A549 (cell line): ENCODE data around the gene ROR2. TPM values are rescaled to one million over a fixed set of nuclear protein-coding genes. Genes with fewer than 3 reads are reported as not detected.

Source experiments
- ATAC-seq, 2 experiments: fragments of 200-7000 bp in 1 of 2; fragments of >200 bp in 1 of 2; cut with Nextera tagmentation in 1 of 2; cut with Tn5 transposase in 1 of 2; 3 replicates each; pipeline versions ENCODE4 v1.8.0 to v1.9.1; 2018 to 2020; ENCODE audit warnings: mild to moderate bottlenecking in 1 of 2, moderate library complexity in 1 of 2
- CTCF ChIA-PET: fragments of 300-600 bp; sonication (Branson Sonifier 250); formaldehyde crosslinking; extraction: SDS; loops from one replicate; lab custom pipeline; 2021; ENCODE audit warnings: antibody characterized with exemption, inconsistent platforms; lab: Yijun Ruan, JAX
- POLR2A ChIA-PET: fragments of 350-600 bp; formaldehyde crosslinking; extraction: SDS; loops from one replicate; lab custom pipeline; 2021; ENCODE audit warnings: antibody characterized with exemption, inconsistent platforms; lab: Yijun Ruan, JAX
- DNase-seq, 2 experiments: peaks; one replicate each; pipeline versions ENCODE4 v3.0.0 to v3.0.0-alpha.2; 2011 to 2016; ENCODE audit warnings: low read depth in 1 of 2, low spot score in 1 of 2
- FAIRE-seq: peaks from 2 replicates; lab custom pipeline; 2011; peaks lifted over from hg19 to GRCh38; lab: Jason Lieb, UNC
- H3K27ac ChIP-seq, 2 experiments: fragments of >200 bp; sonication (Bioruptor Twin); formaldehyde crosslinking; 3 replicates each; pipeline ENCODE4 v1.5.1; 2016 to 2017
- H3K4me1 ChIP-seq: fragments of >200 bp; sonication (Bioruptor Twin); formaldehyde crosslinking; 3 replicates; pipeline ENCODE4 v1.6.1; 2016
- H3K4me2 ChIP-seq: fragments of >200 bp; sonication (Bioruptor Twin); formaldehyde crosslinking; 3 replicates; pipeline ENCODE4 v1.6.1; 2016
- H3K4me3 ChIP-seq: fragments of >200 bp; sonication (Bioruptor Twin); formaldehyde crosslinking; 3 replicates; pipeline ENCODE4 v1.5.1; 2016
- H3K9me3 ChIP-seq: fragments of >200 bp; sonication (Bioruptor Twin); formaldehyde crosslinking; 3 replicates; pipeline ENCODE4 v1.6.1; 2016
- CBX2 ChIP-seq: fragments of 200-600 bp; sonication (generic); IDR thresholded peaks from 2 replicates; pipeline ENCODE4 v1.6.1; 2016; ENCODE audit warnings: low read depth, mild to moderate bottlenecking, borderline replicate concordance
- CBX8 ChIP-seq: fragments of 200-600 bp; sonication (generic); IDR thresholded peaks from 2 replicates; pipeline ENCODE4 v1.6.1; 2016
- CHD4 ChIP-seq: fragments of 200-600 bp; sonication (generic); IDR thresholded peaks from 2 replicates; pipeline ENCODE4 v1.6.1; 2016; ENCODE audit warnings: antibody characterized with exemption, mild to moderate bottlenecking, borderline replicate concordance
- HOXA7 ChIP-seq: fragments of 250-450 bp; sonication (Bioruptor Pico); IDR thresholded peaks from 2 replicates; pipeline ENCODE4 v1.5.0; 2020; ENCODE audit warnings: mild to moderate bottlenecking, moderate library complexity
- HOXB13 ChIP-seq: fragments of 250-450 bp; sonication (Bioruptor Pico); IDR thresholded peaks from 2 replicates; pipeline ENCODE4 v1.5.0; 2020; ENCODE audit warnings: low read depth, mild to moderate bottlenecking, moderate library complexity
- JUN ChIP-seq, 2 experiments: fragments of >200 bp; sonication (Bioruptor Twin); formaldehyde crosslinking; IDR thresholded peaks; 2 replicates in 1 of 2; 3 replicates in 1 of 2; pipeline ENCODE4 v1.6.1; 2016 to 2017
- KDM5A ChIP-seq: fragments of 200-600 bp; sonication (generic); IDR thresholded peaks from 2 replicates; pipeline ENCODE4 v1.6.1; 2016; ENCODE audit warnings: antibody characterized with exemption, mild to moderate bottlenecking
- MAZ ChIP-seq: fragments of 150-350 bp; IDR thresholded peaks from 2 replicates; pipeline ENCODE4 v1.6.1; 2014; ENCODE audit warnings: antibody characterized with exemption, low read depth, low read length, borderline replicate concordance
- NFE2L2 ChIP-seq: fragments of 150-350 bp; conservative IDR thresholded peaks from 2 replicates; pipeline ENCODE4 v1.6.1; 2014; ENCODE audit warnings: low read length
- PHF8 ChIP-seq: fragments of 200-600 bp; sonication (generic); IDR thresholded peaks from 2 replicates; pipeline ENCODE4 v1.6.1; 2016; ENCODE audit warnings: low read depth, mild to moderate bottlenecking, antibody characterized with exemption, moderate library complexity, borderline replicate concordance
- SMC3 ChIP-seq: fragments of >200 bp; sonication (Bioruptor Twin); formaldehyde crosslinking; IDR thresholded peaks from 3 replicates; pipeline ENCODE4 v1.6.1; 2018; ENCODE audit warnings: inconsistent platforms
- TFCP2L1 ChIP-seq: fragments of 250-450 bp; sonication (Bioruptor Pico); IDR thresholded peaks from 2 replicates; pipeline ENCODE4 v1.5.0; 2021; ENCODE audit warnings: mild to moderate bottlenecking
- ZC3H11A ChIP-seq: fragments of 450-650 bp; IDR thresholded peaks from 2 replicates; pipeline ENCODE4 v1.6.1; 2014; ENCODE audit warnings: antibody characterized with exemption, mild to moderate bottlenecking
- ZNF302 ChIP-seq: fragments of 250-450 bp; sonication (Bioruptor Pico); IDR thresholded peaks from 2 replicates; pipeline ENCODE4 v1.9.0; 2021; ENCODE audit warnings: inconsistent platforms, mild to moderate bottlenecking, moderate library complexity
- WGBS: methylation state at CpG from one replicate; pipeline ENCODE4 v1.1.6; 2017; ENCODE audit errors: missing lambda C conversion rate; 5-methylcytosine and 5-hydroxymethylcytosine counted together
- polyA plus RNA-seq, 4 experiments: library from polyadenylated mRNA; depleted of rRNA in 3 of 4; stranded (reverse); fragments of >200 nt; fragmentation: RNase III in 1 of 4; extraction: RNeasy Plus Mini Kit Qiagen cat#74134 plus additional on column Dnase treatment in 1 of 4; gene quantifications; 2 replicates in 3 of 4; 3 replicates in 1 of 4; pipeline ENCODE4 v1.2.3, GENCODE V29; 2011 to 2017
- TF ChIP-seq, protein P1 (sequence below): IDR thresholded peaks from 2 replicates; pipeline ENCODE4 v1.6.1; 2012; ENCODE audit warnings: low read depth, borderline replicate concordance
- TF ChIP-seq, protein P2 (sequence below): IDR thresholded peaks from 2 replicates; pipeline ENCODE4 v1.6.1; 2012
- TF ChIP-seq, protein P3 (sequence below): fragments of >200 bp; sonication (Bioruptor Twin); formaldehyde crosslinking; IDR thresholded peaks from 2 replicates; pipeline ENCODE4 v1.6.1; 2016
- TF ChIP-seq, protein P4 (sequence below): fragments of 150-350 bp; IDR thresholded peaks from 2 replicates; pipeline ENCODE4 v1.6.1; 2014; ENCODE audit warnings: low read depth, mild to moderate bottlenecking, low read length
- TF ChIP-seq, protein P5 (sequence below): fragments of 200-600 bp; sonication (generic); IDR thresholded peaks from 2 replicates; pipeline ENCODE4 v1.6.1; 2016; ENCODE audit warnings: antibody characterized with exemption, mild to moderate bottlenecking, moderate library complexity

Gene ROR2
- polyA plus RNA-seq, 2 of the 4 experiments (the other 2 are of a cell fraction): 0.12 to 0.53 TPM

DNA sequence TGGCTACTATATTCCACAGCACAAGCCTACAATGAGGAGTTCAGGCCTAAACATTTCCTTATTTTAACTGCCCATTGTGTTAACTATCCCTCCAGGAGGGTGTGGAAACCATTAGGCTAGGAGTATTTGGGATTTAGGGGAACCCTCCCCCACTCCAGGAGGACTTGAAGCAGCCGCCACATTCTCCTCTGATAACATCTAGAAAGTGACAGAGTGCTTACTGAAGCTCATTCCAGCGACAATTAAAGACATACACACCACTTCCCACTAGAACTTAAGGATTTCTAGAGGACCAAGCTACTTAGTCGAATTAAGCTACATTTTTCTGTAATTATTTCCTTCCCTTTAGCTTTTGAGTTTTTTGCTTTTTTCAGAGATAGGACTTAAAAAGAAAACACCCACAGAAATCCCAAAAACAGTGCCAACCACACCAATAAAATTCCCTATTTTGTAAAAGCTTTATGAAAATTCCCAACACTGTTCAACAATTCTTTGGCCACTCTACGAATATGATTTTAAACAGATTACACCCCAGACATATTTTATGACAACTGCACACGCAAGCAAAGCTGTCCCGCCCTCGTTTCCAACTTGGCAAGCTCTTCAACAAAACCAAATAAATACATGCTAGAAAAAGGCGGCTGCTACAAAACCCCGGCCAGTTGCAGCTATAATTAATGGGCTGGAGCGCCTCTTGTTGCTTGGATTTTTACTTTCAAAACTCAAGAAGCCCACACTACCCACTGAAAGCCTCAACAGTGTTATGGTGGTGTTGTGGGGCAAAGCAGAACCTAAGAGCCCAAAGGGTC, 4.5 kb downstream of the ROR2 start (continued):
- TF ChIP-seq MAZ (no peak), CHD4 (no peak)

DNA sequence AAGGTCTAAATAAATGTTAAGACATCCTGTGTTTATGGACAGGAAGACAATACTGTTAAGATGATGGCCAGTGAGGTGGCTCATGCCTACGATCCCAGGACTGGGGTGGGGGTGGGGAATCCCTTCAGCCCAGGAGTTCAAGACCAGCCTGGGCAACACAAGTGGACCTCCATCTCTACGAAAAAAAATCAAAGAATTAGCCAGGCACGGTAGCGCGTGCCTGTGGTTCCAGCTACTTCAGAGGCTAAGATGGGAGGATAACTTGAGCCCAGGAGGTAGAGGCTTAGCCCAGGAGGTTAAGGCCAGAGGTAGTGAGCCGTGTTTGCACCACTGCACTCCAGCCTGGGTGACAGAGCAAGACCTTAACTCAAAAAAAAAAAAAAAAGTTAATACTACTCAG, 5.3 kb downstream of the ROR2 start:
- no peak for DNase-seq
- no peaks in the 10 kb centered on the region for H3K9me3 ChIP-seq
- TF ChIP-seq PHF8 (no peak), ZNF302 (CRISPR knock-in tag) (no peak)
- TF ChIP-seq, all 56 proteins: peak for 0
- ChIA-PET CTCF (interaction anchor here (0.6 to 5.6 kb wide), 7 partner anchors 10 to 215 kb away, joined by 3 to 42 read pairs (median 3); no protein-coding TSS in a partner anchor), POLR2A (no interaction called here)
- ATAC-seq (no peak), FAIRE-seq (no peak)
- Histone ChIP-seq H3K4me3 (no peak overlapping the region), H3K4me2 (no peak overlapping the region), H3K27ac (no peak overlapping the region), H3K4me1 (peaks cover 5% of the 10 kb centered on the region; the same call in 1 of the 3 replicates)
- 49% methylated on average over 6 of the region's 6 CpGs for WGBS

DNA sequence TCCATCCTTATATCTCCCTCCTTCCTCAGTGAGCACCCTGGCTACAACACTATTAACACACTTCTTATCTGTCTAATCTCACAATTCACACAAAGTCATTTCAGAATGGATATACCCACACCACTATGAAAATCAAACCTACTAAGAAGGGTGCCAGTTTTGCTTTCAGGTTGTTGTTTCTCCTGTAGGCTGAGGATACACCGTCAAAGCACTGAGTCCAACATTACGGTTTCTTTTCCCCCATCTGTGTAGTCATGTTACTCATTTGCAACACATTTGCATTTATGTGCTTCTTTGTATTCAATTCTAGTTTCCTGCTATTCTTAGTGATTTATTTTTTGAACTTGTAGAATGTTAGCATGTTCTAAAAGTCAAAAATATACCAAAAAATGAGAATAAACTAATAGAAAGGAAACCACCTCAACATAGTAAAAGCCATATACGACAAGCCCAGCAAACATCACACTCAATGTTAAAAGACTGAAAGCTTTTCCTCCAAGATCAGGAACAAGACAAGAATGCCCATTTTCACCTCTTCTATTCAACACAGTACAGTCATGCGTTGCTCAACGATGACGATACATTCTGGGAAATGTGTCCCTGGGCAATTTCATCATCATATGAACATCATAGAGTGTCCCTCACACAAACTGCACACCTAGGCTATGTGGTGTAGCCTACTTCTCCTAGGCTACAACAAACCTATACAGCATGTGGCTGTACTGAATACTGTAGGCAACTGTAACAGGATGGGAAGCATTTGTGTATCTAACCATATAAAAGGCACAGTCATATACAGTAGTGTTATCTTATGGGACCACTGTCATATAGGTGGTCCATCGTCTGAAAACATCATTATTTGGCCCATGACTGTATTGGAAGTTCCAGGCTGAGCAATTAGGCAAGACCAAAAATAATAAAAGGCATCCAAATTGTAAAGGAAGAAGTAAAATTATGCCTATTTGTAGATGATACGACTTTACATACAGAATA, 6.3 kb downstream of the ROR2 start:
- ATAC-seq (no peak), FAIRE-seq (no peak), DNase-seq (no peak)
- POLR2A ChIA-PET: no interaction called here
- Histone ChIP-seq H3K4me3 (no peak overlapping the region), H3K9me3 (no peaks in the 10 kb centered on the region), H3K4me1 (no peaks in the 10 kb centered on the region), H3K27ac (no peak overlapping the region), H3K4me2 (no peak overlapping the region)
- WGBS: 35% methylated on average over 8 of the region's 8 CpGs
- TF ChIP-seq JUN (IDR thresholded peaks at IDR 0.05) (no peak), KDM5A (no peak), CBX2 (no peak), CBX8 (no peak), HOXB13 (no peak), NFE2L2 (no peak)
- TF ChIP-seq, protein P1, sequence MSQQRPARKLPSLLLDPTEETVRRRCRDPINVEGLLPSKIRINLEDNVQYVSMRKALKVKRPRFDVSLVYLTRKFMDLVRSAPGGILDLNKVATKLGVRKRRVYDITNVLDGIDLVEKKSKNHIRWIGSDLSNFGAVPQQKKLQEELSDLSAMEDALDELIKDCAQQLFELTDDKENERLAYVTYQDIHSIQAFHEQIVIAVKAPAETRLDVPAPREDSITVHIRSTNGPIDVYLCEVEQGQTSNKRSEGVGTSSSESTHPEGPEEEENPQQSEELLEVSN: no peak
- TF ChIP-seq, protein P2, sequence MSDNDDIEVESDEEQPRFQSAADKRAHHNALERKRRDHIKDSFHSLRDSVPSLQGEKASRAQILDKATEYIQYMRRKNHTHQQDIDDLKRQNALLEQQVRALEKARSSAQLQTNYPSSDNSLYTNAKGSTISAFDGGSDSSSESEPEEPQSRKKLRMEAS: no peak
- TF ChIP-seq, protein P3, sequence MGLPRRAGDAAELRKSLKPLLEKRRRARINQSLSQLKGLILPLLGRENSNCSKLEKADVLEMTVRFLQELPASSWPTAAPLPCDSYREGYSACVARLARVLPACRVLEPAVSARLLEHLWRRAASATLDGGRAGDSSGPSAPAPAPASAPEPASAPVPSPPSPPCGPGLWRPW: no peak
- CTCF ChIA-PET: interaction anchor here (0.7 to 5.6 kb wide), 2 partner anchors 11 to 21 kb away, joined by 3 to 42 read pairs; no protein-coding TSS in a partner anchor

DNA sequence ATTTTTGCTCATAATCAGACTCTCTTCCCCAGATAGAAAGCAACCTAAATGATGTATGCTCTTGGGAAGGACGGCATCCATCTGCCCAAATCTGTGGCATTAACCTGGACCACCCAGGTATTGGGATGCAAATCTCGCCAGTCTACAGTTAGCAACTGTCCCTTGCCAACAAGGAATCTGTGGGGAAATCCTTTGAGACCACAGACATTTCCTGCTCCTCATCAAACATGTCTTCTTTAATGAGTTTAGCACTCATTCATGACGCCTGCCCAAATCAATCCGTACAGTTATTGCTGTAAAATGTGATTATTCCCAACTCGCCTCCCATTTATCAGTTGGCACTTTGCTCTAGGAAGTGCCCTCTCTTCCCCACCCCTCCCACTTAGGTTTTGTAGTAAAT, 7.8 kb downstream of the ROR2 start:
- FAIRE-seq: no peak
- WGBS: 35% methylated on average over 5 of the region's 5 CpGs
- H3K4me3 ChIP-seq: no peak overlapping the region
- no peak for DNase-seq
- no peaks in the 10 kb centered on the region for H3K9me3 ChIP-seq
- TF ChIP-seq HOXA7 (CRISPR knock-in tag): no peak
- TF ChIP-seq, protein P4, sequence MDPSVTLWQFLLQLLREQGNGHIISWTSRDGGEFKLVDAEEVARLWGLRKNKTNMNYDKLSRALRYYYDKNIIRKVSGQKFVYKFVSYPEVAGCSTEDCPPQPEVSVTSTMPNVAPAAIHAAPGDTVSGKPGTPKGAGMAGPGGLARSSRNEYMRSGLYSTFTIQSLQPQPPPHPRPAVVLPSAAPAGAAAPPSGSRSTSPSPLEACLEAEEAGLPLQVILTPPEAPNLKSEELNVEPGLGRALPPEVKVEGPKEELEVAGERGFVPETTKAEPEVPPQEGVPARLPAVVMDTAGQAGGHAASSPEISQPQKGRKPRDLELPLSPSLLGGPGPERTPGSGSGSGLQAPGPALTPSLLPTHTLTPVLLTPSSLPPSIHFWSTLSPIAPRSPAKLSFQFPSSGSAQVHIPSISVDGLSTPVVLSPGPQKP: no peak
- TF ChIP-seq ZC3H11A: no peak
- TF ChIP-seq TFCP2L1 (CRISPR knock-in tag): no peak
- TF ChIP-seq, protein P5, sequence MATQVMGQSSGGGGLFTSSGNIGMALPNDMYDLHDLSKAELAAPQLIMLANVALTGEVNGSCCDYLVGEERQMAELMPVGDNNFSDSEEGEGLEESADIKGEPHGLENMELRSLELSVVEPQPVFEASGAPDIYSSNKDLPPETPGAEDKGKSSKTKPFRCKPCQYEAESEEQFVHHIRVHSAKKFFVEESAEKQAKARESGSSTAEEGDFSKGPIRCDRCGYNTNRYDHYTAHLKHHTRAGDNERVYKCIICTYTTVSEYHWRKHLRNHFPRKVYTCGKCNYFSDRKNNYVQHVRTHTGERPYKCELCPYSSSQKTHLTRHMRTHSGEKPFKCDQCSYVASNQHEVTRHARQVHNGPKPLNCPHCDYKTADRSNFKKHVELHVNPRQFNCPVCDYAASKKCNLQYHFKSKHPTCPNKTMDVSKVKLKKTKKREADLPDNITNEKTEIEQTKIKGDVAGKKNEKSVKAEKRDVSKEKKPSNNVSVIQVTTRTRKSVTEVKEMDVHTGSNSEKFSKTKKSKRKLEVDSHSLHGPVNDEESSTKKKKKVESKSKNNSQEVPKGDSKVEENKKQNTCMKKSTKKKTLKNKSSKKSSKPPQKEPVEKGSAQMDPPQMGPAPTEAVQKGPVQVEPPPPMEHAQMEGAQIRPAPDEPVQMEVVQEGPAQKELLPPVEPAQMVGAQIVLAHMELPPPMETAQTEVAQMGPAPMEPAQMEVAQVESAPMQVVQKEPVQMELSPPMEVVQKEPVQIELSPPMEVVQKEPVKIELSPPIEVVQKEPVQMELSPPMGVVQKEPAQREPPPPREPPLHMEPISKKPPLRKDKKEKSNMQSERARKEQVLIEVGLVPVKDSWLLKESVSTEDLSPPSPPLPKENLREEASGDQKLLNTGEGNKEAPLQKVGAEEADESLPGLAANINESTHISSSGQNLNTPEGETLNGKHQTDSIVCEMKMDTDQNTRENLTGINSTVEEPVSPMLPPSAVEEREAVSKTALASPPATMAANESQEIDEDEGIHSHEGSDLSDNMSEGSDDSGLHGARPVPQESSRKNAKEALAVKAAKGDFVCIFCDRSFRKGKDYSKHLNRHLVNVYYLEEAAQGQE: no peak
- no peak for TF ChIP-seq SMC3
- POLR2A ChIA-PET: no interaction called here
- H3K4me2 ChIP-seq: no peak overlapping the region
- no peak overlapping the region for H3K27ac ChIP-seq
- ATAC-seq: no peak
- CTCF ChIA-PET: interaction anchor here (5.6 kb wide), 1 partner anchor 13 kb away, joined by 42 read pairs; no protein-coding TSS in a partner anchor
- no peaks in the 10 kb centered on the region for H3K4me1 ChIP-seq
